ENCODE data around the gene CLTCL1.
A peak's percentile ranks its signal among the peaks of the same experiment; 100 is the strongest.

Gene CLTCL1

DNA sequence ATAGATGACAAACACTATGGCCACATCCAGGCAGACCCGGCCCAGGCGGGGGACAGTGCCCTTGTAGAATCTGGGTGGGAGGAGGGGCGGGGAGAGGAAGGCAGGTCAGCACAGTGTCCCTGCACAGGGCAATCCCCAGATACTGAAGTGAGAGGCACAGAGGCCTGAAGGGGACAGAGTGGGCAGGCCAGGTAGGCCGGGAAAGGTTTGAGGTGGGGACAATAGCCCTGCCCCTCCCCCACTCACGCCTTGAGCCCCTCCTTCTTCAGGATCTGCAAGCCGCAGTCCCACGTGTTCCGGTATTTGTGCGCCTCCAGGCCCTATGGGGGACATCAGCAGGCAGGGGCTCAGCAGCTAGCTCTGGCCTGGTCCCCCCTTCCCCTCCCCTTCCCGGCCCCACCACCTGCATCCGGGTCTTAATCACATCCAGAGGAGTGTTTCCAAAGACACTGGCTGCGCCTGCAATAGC, 115.3 kb downstream of the CLTCL1 start:
- DNase-seq (ENCODE audit: low read depth, low spot score): no peak
- Histone ChIP-seq H3K27me3 (ENCODE audit: insufficient read depth, insufficient read length) (no peaks in the 10 kb centered on the region), H3K4me3 (ENCODE audit: insufficient read length, low read depth) (no peak overlapping the region), H3K4me1 (ENCODE audit: insufficient read depth, insufficient read length) (peaks cover 46% of the 10 kb centered on the region), H3K9ac (ENCODE audit: insufficient read length, low read depth) (peak overlapping the region; percentile 64), H3K9me3 (ENCODE audit: insufficient read depth, low read length) (no peaks in the 10 kb centered on the region), H3K36me3 (ENCODE audit: insufficient read depth, insufficient read length, low read length) (peaks cover 45% of the 10 kb centered on the region)
- TF ChIP-seq YY1 (IDR thresholded peaks at IDR 0.05; ENCODE audit: insufficient read depth, insufficient read length): no peak
- no peak for TF ChIP-seq SUZ12 (IDR thresholded peaks at IDR 0.05; ENCODE audit: extremely low read depth, insufficient read depth, insufficient read length)
- TF ChIP-seq ZNF274 (IDR thresholded peaks at IDR 0.05; ENCODE audit: low read depth, low read length): no peak

GRCh38 chr22:19175602-19176174, 115.8 kb downstream of the CLTCL1 start:
- Histone ChIP-seq H3K27me3 (ENCODE audit: insufficient read depth, insufficient read length) (peaks cover 4% of the 10 kb centered on the region), H3K4me3 (ENCODE audit: insufficient read length, low read depth) (no peak overlapping the region), H3K4me1 (ENCODE audit: insufficient read depth, insufficient read length) (peaks cover 44% of the 10 kb centered on the region), H3K9ac (ENCODE audit: insufficient read length, low read depth) (peak overlapping the region; percentile 64), H3K9me3 (ENCODE audit: insufficient read depth, low read length) (no peaks in the 10 kb centered on the region), H3K36me3 (ENCODE audit: insufficient read depth, insufficient read length, low read length) (peaks cover 45% of the 10 kb centered on the region)
- no peak for TF ChIP-seq ZNF274 (IDR thresholded peaks at IDR 0.05; ENCODE audit: low read depth, low read length)
- TF ChIP-seq YY1 (IDR thresholded peaks at IDR 0.05; ENCODE audit: insufficient read depth, insufficient read length): no peak
- no peak for TF ChIP-seq SUZ12 (IDR thresholded peaks at IDR 0.05; ENCODE audit: extremely low read depth, insufficient read depth, insufficient read length)
- no peak for DNase-seq (ENCODE audit: low read depth, low spot score)

- TF ChIP-seq ZNF274 (IDR thresholded peaks at IDR 0.05; ENCODE audit: low read depth, low read length) (no peak), SUZ12 (IDR thresholded peaks at IDR 0.05; ENCODE audit: extremely low read depth, insufficient read depth, insufficient read length) (no peak), YY1 (IDR thresholded peaks at IDR 0.05; ENCODE audit: insufficient read depth, insufficient read length) (no peak)
- Histone ChIP-seq H3K27me3 (ENCODE audit: insufficient read depth, insufficient read length) (peaks cover 10% of the 10 kb centered on the region), H3K4me1 (ENCODE audit: insufficient read depth, insufficient read length) (peaks cover 42% of the 10 kb centered on the region), H3K9me3 (ENCODE audit: insufficient read depth, low read length) (no peaks in the 10 kb centered on the region), H3K9ac (ENCODE audit: insufficient read length, low read depth) (peak overlapping the region; percentile 56), H3K36me3 (ENCODE audit: insufficient read depth, insufficient read length, low read length) (peaks cover 45% of the 10 kb centered on the region), H3K4me3 (ENCODE audit: insufficient read length, low read depth) (no peak overlapping the region)
- no peak for DNase-seq (ENCODE audit: low read depth, low spot score)
Measured at GRCh38 chr22:19175026-19175601, 116.4 kb downstream of the CLTCL1 start.

GRCh38 chr22:19174106-19175025, 117.2 kb downstream of the CLTCL1 start:
- DNase-seq (ENCODE audit: low read depth, low spot score): no peak

DNA sequence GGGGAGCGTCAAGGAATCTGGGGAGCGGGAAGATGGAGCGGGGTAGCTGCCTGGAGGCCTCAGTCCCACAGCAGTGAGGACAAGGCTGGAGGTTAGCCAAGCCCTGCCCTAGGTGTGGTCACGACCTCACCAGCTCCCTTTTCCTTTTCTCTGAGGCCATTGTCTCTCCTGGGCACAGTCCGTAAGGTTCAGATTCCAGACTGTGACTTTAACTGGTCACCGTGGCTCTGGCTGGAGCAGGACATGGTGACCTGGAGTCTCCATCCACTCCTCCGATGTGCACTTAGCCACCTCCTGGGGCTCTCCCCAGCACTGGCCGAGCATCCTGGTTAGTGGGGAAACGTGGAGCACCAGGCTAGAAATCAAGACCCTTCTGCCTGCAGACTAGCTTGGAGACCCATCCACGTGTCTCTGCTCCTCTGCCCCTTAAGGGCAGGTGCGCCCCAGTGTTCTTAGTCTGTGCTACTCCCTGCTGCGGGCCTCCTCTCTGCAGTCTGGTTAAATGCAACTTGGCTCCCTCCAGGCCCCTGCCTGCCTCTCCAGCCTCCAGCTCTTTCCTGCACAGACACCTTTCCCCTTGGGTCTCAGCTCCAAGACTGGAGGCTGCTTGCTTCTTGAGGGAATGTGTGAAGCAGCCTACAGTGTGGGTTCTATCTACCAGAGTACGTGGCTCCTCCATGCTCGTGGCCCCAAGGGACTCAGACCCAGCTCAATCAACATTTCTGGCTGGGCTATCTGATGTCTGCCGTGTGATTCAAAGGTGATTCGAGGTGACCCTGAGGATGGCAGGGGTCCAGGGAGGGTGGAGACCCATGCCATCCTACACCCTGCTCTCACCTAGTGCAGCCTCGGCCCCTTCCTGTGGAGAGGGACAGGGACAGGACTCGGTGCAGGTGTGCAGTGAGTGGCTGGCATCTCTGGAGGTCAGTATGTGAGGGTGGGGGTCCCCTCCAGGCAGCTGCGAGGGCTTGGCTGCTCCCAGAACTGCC, 118.2 kb downstream of the CLTCL1 start:
- H3K9ac ChIP-seq (ENCODE audit: insufficient read length, low read depth): peak overlapping the region; percentile 91
- H3K36me3 ChIP-seq (ENCODE audit: insufficient read depth, insufficient read length, low read length): peaks cover 45% of the 10 kb centered on the region
- H3K9me3 ChIP-seq (ENCODE audit: insufficient read depth, low read length): no peaks in the 10 kb centered on the region
- H3K27me3 ChIP-seq (ENCODE audit: insufficient read depth, insufficient read length): peaks cover 28% of the 10 kb centered on the region
- no peak for DNase-seq (ENCODE audit: low read depth, low spot score)
- H3K4me3 ChIP-seq (ENCODE audit: insufficient read length, low read depth): peak overlapping the region; percentile 94
- TF ChIP-seq ZNF274 (IDR thresholded peaks at IDR 0.05; ENCODE audit: low read depth, low read length): no peak
- no peak for TF ChIP-seq SUZ12 (IDR thresholded peaks at IDR 0.05; ENCODE audit: extremely low read depth, insufficient read depth, insufficient read length)
- no peak for TF ChIP-seq YY1 (IDR thresholded peaks at IDR 0.05; ENCODE audit: insufficient read depth, insufficient read length)
- peaks cover 45% of the 10 kb centered on the region for H3K4me1 ChIP-seq (ENCODE audit: insufficient read depth, insufficient read length)

More at GRCh38 chr22:19174106-19175025, 117.2 kb downstream of the CLTCL1 start:
- no peak for TF ChIP-seq ZNF274 (IDR thresholded peaks at IDR 0.05; ENCODE audit: low read depth, low read length)
- TF ChIP-seq SUZ12 (IDR thresholded peaks at IDR 0.05; ENCODE audit: extremely low read depth, insufficient read depth, insufficient read length): no peak
- TF ChIP-seq YY1 (IDR thresholded peaks at IDR 0.05; ENCODE audit: insufficient read depth, insufficient read length): no peak
- H3K4me1 ChIP-seq (ENCODE audit: insufficient read depth, insufficient read length): peaks cover 45% of the 10 kb centered on the region
- no peaks in the 10 kb centered on the region for H3K9me3 ChIP-seq (ENCODE audit: insufficient read depth, low read length)
- no peak overlapping the region for H3K4me3 ChIP-seq (ENCODE audit: insufficient read length, low read depth)
- H3K36me3 ChIP-seq (ENCODE audit: insufficient read depth, insufficient read length, low read length): peaks cover 45% of the 10 kb centered on the region
- H3K27me3 ChIP-seq (ENCODE audit: insufficient read depth, insufficient read length): peaks cover 18% of the 10 kb centered on the region
- H3K9ac ChIP-seq (ENCODE audit: insufficient read length, low read depth): peak overlapping the region; percentile 23

DNA sequence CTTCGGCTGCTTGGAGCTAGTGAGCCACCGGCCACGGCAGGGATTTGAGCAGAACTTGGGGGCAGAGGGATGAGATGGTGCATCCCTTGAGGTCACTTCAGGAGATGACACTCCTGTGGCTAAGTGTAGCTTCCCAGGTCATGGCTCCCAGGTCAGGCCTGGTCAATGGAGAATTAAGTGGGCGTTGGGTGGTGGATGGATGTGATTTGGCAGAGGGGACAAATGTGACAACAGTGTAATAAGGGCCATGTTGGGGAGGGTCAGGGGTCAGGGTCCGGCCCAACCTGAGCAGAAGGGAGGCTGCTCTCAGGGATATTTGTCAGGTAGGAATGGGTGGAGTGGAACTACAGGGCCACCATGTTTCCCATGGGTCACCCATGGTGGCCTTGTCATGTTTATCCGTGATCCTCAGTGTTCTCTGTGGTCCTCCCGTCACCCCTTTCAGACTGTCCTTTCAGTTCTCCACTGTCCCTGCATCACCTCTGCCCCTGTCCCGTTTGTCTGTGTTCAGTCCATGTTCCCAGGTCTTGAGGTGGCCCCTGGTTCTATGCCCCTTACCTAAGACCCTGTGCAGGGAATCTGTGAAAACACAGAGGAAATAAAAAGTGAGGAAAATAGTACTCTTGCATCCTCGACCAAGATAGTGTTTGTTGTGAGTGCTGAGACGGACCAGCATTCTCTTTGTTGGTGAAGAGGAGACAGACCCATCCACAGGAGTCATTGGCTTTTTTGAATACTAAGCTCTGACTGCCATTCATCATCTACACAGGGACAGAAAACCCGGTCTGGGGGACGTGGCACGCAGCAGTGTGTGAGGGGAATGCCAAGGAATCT, 119.1 kb downstream of the CLTCL1 start:
- DNase-seq (ENCODE audit: low read depth, low spot score): no peak
- Histone ChIP-seq H3K9me3 (ENCODE audit: insufficient read depth, low read length) (no peaks in the 10 kb centered on the region), H3K4me3 (ENCODE audit: insufficient read length, low read depth) (peak overlapping the region; percentile 94), H3K36me3 (ENCODE audit: insufficient read depth, insufficient read length, low read length) (peaks cover 45% of the 10 kb centered on the region), H3K4me1 (ENCODE audit: insufficient read depth, insufficient read length) (peaks cover 43% of the 10 kb centered on the region), H3K27me3 (ENCODE audit: insufficient read depth, insufficient read length) (peaks cover 37% of the 10 kb centered on the region), H3K9ac (ENCODE audit: insufficient read length, low read depth) (peak overlapping the region; percentile 91)
- no peak for TF ChIP-seq YY1 (IDR thresholded peaks at IDR 0.05; ENCODE audit: insufficient read depth, insufficient read length)
- TF ChIP-seq ZNF274 (IDR thresholded peaks at IDR 0.05; ENCODE audit: low read depth, low read length): no peak
- no peak for TF ChIP-seq SUZ12 (IDR thresholded peaks at IDR 0.05; ENCODE audit: extremely low read depth, insufficient read depth, insufficient read length)
